K562 (cell line): Measurements from ENCODE around the gene HAGHL. TPM values are rescaled to one million over a fixed set of nuclear protein-coding genes. Genes with fewer than 3 reads are reported as not detected.

Experiments used
- ATAC-seq: fragments of 200-7000 bp; cut with Tn5 transposase; 3 replicates; pipeline ENCODE4 v1.9.1; 2020; ENCODE audit warnings: moderate library complexity
- BruUV-seq: library from RNA; stranded (reverse); fragments of 400-500 nt; replicated peaks from 2 replicates; lab custom pipeline; 2021; lab: Mats Ljungman, UMichigan
- CTCF ChIA-PET: fragments of 300-600 bp; formaldehyde crosslinking; extraction: SDS; loops from one replicate; lab custom pipeline; 2021; ENCODE audit warnings: low intra/inter-chr PET ratio; lab: Yijun Ruan, JAX
- POLR2A ChIA-PET: fragments of 300-600, 350-650 bp; sonication (Branson Sonifier 250); formaldehyde crosslinking; extraction: SDS; loops from one replicate; lab custom pipeline; 2021; ENCODE audit warnings: antibody characterized with exemption, inconsistent platforms; lab: Yijun Ruan, JAX
- DNase-seq, 4 experiments: peaks; one replicate each; pipeline versions ENCODE4 v3.0.0 to v3.0.0-alpha.2; 2011 to 2018; ENCODE audit warnings: low spot score in 3 of 4, mixed read lengths in 3 of 4; ENCODE audit errors: extremely low read depth in 1 of 4
- FAIRE-seq: peaks from 2 replicates; lab custom pipeline; 2011; peaks lifted over from hg19 to GRCh38; lab: Jason Lieb, UNC
- H2AFZ ChIP-seq: 2 replicates; pipeline ENCODE4 v1.6.0; 2011; ENCODE audit warnings: low read depth, low read length, control low read depth, inconsistent platforms
- H3K27ac ChIP-seq: fragments of 200-600 bp; 3 replicates; pipeline ENCODE4 v1.8.0; 2011; ENCODE audit warnings: low read depth, mild to moderate bottlenecking, control low read depth, inconsistent platforms, low read length, moderate library complexity, mixed read lengths; ENCODE audit errors: extremely low read depth
- H3K27me3 ChIP-seq, 2 experiments: fragments of 300-600 bp in 1 of 2; 2 replicates in 1 of 2; 3 replicates in 1 of 2; pipeline versions ENCODE4 v1.6.0 to v1.8.0; 2011; ENCODE audit warnings: inconsistent platforms in 2 of 2, low read length in 2 of 2, mild to moderate bottlenecking in 1 of 2, mixed read lengths in 1 of 2, moderate library complexity in 1 of 2; ENCODE audit not compliant: control insufficient read depth in 2 of 2, insufficient read depth in 2 of 2
- H3K36me3 ChIP-seq: fragments of 300-600 bp; 3 replicates; pipeline ENCODE4 v1.8.0; 2011; ENCODE audit warnings: mild to moderate bottlenecking, low read length, inconsistent platforms; ENCODE audit not compliant: control insufficient read depth, insufficient read depth
- H3K4me1 ChIP-seq, 2 experiments: fragments of 200-600 bp in 1 of 2; replicated peaks in 1 of 2; 2 replicates in 1 of 2; 3 replicates in 1 of 2; pipeline versions ENCODE4 v1.5.1 to v1.8.0; 2011; ENCODE audit warnings: inconsistent platforms in 2 of 2, low read length in 2 of 2, mild to moderate bottlenecking in 1 of 2, mixed read lengths in 1 of 2, moderate library complexity in 1 of 2; ENCODE audit not compliant: control insufficient read depth in 2 of 2, insufficient read depth in 2 of 2
- H3K4me2 ChIP-seq: 2 replicates; pipeline ENCODE4 v1.6.1; 2011; ENCODE audit warnings: low read length, control low read depth, inconsistent platforms, mixed read lengths; ENCODE audit not compliant: insufficient read depth
- H3K4me3 ChIP-seq: fragments of 200-600 bp; sonication (generic), shearing (Covaris generic); 2 replicates; pipeline ENCODE4 v1.5.1; 2016; ENCODE audit warnings: control low read depth, inconsistent platforms
- H3K79me2 ChIP-seq: fragments of 200-600 bp; 3 replicates; pipeline ENCODE4 v1.8.0; 2011; ENCODE audit warnings: low read length, inconsistent platforms; ENCODE audit not compliant: control insufficient read depth, insufficient read depth
- H3K9ac ChIP-seq, 2 experiments: 2 replicates each; pipeline versions ENCODE4 v1.6.0 to v1.6.1; 2011; ENCODE audit warnings: low read depth in 2 of 2, low read length in 2 of 2, control low read depth in 1 of 2, inconsistent platforms in 1 of 2, mild to moderate bottlenecking in 1 of 2, mixed read lengths in 1 of 2; ENCODE audit not compliant: insufficient read depth in 1 of 2
- H3K9me1 ChIP-seq: one replicate; pipeline ENCODE4 v1.6.0; 2011; ENCODE audit warnings: inconsistent platforms, mild to moderate bottlenecking, low read length, moderate library complexity; ENCODE audit not compliant: control insufficient read depth, insufficient read depth
- H3K9me3 ChIP-seq: replicated peaks from 2 replicates; pipeline ENCODE4 v1.5.1; 2011; ENCODE audit warnings: low read depth, low read length, inconsistent platforms; ENCODE audit not compliant: control insufficient read depth, insufficient read depth
- H4K20me1 ChIP-seq: replicated peaks from 2 replicates; pipeline ENCODE4 v1.6.1; 2011; ENCODE audit warnings: low read length, inconsistent platforms, mixed read lengths; ENCODE audit not compliant: control insufficient read depth, insufficient read depth
- E2F4 ChIP-seq: sonication (generic); formaldehyde crosslinking; IDR thresholded peaks from 2 replicates; pipeline ENCODE4 v1.8.0; 2022; ENCODE audit warnings: mild to moderate bottlenecking, low read depth, missing genetic modification reagents
- ETS2 ChIP-seq: IDR thresholded peaks from 2 replicates; pipeline ENCODE4 v1.6.1; 2016; ENCODE audit warnings: borderline replicate concordance, missing genetic modification characterization, mild to moderate bottlenecking, moderate library complexity, missing compliant biosample characterization; ENCODE audit not compliant: poor library complexity, severe bottlenecking
- GTF2E2 ChIP-seq: fragments of 200-800 bp; sonication (Bioruptor generic); IDR thresholded peaks from 2 replicates; pipeline ENCODE4 v1.6.1; 2016; ENCODE audit warnings: missing genetic modification characterization, missing compliant biosample characterization
- KHSRP ChIP-seq: fragments of 450-650 bp; IDR thresholded peaks from 2 replicates; pipeline ENCODE4 v1.6.1; 2017
- NFYB ChIP-seq: IDR thresholded peaks from 2 replicates; pipeline ENCODE4 v1.6.1; 2011; ENCODE audit warnings: mild to moderate bottlenecking, moderate library complexity; ENCODE audit not compliant: insufficient read length; ENCODE audit errors: extremely low read depth
- SREBF2 ChIP-seq: sonication (generic); formaldehyde crosslinking; IDR thresholded peaks from 2 replicates; pipeline ENCODE4 v1.4.0; 2020; ENCODE audit warnings: mild to moderate bottlenecking, missing genetic modification reagents
- TCFL5 ChIP-seq: fragments of 250-450 bp; sonication (Bioruptor Pico); conservative IDR thresholded peaks from 2 replicates; pipeline ENCODE4 v1.6.1; 2021; ENCODE audit warnings: mild to moderate bottlenecking, moderate library complexity, matching md5 sums
- TFAM ChIP-seq: fragments of 250-450 bp; sonication (Bioruptor Pico); conservative IDR thresholded peaks from 2 replicates; pipeline ENCODE4 v1.5.0; 2021; ENCODE audit warnings: mild to moderate bottlenecking, moderate library complexity
- WHSC1 ChIP-seq: IDR thresholded peaks from one replicate; pipeline ENCODE4 v1.6.1; 2012; ENCODE audit warnings: low read length, control low read depth, inconsistent platforms
- YY1 ChIP-seq, 3 experiments: IDR thresholded peaks; 2 replicates each; pipeline ENCODE4 v1.6.1; 2011; ENCODE audit warnings: low read length in 2 of 3, mild to moderate bottlenecking in 2 of 3, moderate library complexity in 2 of 3, borderline replicate concordance in 1 of 3, control low read depth in 1 of 3, low read depth in 1 of 3; ENCODE audit not compliant: insufficient read depth in 3 of 3, insufficient replicate concordance in 2 of 3, control insufficient read depth in 1 of 3, insufficient read length in 1 of 3; ENCODE audit errors: extremely low read depth in 1 of 3
- ZFP1 ChIP-seq: fragments of 450-650 bp; formaldehyde crosslinking; IDR thresholded peaks from 2 replicates; pipeline ENCODE4 v1.4.0; 2020; ENCODE audit warnings: mild to moderate bottlenecking, mixed read lengths
- ZNF133 ChIP-seq: fragments of 250-450 bp; sonication (Bioruptor Pico); IDR thresholded peaks from 2 replicates; pipeline ENCODE4 v1.4.0; 2020; ENCODE audit warnings: mild to moderate bottlenecking
- ZNF134 ChIP-seq: fragments of 250-450 bp; sonication (Bioruptor Pico); conservative IDR thresholded peaks from 2 replicates; pipeline ENCODE4 v1.4.0; 2020
- ZNF668 ChIP-seq: fragments of 250-450 bp; sonication (Bioruptor Pico); IDR thresholded peaks from 2 replicates; pipeline ENCODE4 v1.8.0; 2022; ENCODE audit warnings: mild to moderate bottlenecking, inconsistent platforms
- WGBS: fragments of 100-300 bp; shearing (Covaris generic); methylation state at CpG from one replicate; pipeline ENCODE4 v1.1.6; 2016; ENCODE audit warnings: low coverage, mixed read lengths; ENCODE audit not compliant: insufficient coverage; ENCODE audit errors: missing lambda C conversion rate; 5-methylcytosine and 5-hydroxymethylcytosine counted together
- in situ Hi-C: fragments of 300-500 bp; cut with MboI; formaldehyde crosslinking; loops from 4 replicates; pipeline ENCODE4 v1.15.0; 2018; ENCODE audit warnings: inconsistent platforms, mixed read lengths
- intact Hi-C: fragments of 100-400 bp; cut with micrococcal nuclease; formaldehyde crosslinking; loops from 2 replicates; pipeline ENCODE4 v1.14.2; 2022
- polyA plus RNA-seq, 8 experiments: library from polyadenylated mRNA; depleted of rRNA in 4 of 8; stranded (reverse) in 5 of 8; unstranded in 3 of 8; fragments of >200 nt; fragmentation: Nextera tagmentation in 2 of 8; fragmentation: Illumina TruSeq in 1 of 8; extraction: Ambion mirVana in 2 of 8; extraction: Trizol in 1 of 8; gene quantifications; 2 replicates each; pipeline versions ENCODE4 v1.2.1 to v1.2.3, GENCODE V29; 2011 to 2014; ENCODE audit warnings: inconsistent platforms in 1 of 8, missing spikeins in 1 of 8
- total RNA-seq, 7 experiments: library from RNA; depleted of rRNA in 6 of 7; stranded (reverse); fragments of >200 nt in 6 of 7; fragmentation: Illumina TruSeq in 2 of 7; extraction: Trizol in 2 of 7; gene quantifications; 2 replicates each; pipeline versions ENCODE4 v1.2.1 to v1.2.3, GENCODE V29; 2011 to 2021; ENCODE audit warnings: low replicate concordance in 1 of 7
- TF ChIP-seq, protein P1 (sequence below): sonication (generic); formaldehyde crosslinking; IDR thresholded peaks from 2 replicates; pipeline ENCODE4 v1.8.1; 2023; ENCODE audit warnings: mild to moderate bottlenecking, missing genetic modification reagents

HAGHL gene
- total and polyA plus RNA-seq, 9 of the 15 experiments (the other 6 are each of a cell fraction or from before 2014, with no cell fraction given) = 0.31 to 83.4 (median 20.7) TPM

DNA sequence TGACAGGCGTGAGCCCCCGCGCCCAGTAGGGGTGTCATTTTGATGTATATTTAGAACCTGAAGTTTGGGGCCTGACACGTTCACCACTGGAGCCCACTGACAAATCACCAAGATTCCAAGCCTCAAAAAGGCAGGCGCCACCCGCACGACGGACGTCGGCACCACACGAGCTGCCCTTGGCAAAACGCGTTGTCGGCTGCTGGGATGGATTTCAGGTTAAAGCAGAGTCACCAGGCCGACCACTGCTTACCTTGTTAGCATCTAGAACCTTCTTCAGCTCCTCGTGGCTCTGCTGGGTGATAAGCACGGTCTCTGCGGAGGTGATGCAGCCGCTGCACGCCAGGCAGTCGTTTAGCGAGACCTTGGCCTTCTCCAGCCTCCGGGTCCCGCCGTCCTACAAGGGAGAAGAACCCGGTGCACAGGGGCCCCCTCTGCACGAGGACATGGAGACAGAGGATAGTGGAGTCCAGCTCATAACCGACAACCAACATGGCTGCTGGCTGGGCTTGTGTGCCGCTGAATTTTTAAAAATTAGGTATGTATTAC lies 10.1 kb downstream of the HAGHL start:
- Histone ChIP-seq H3K27me3 (no peaks in the 10 kb centered on the region), H2AFZ (no peak overlapping the region), H3K4me3 (no peak overlapping the region), H3K27ac (peak overlapping the region; percentile 66), H4K20me1 (no peaks in the 10 kb centered on the region; the same call in 1 of the 2 replicates), H3K36me3 (peaks cover 70% of the 10 kb centered on the region; the same call in 2 of the 3 replicates), H3K4me1 (peaks cover 18 to 88% of the 10 kb centered on the region in 2 experiments), H3K79me2 (peaks cover 15% of the 10 kb centered on the region), H3K4me2 (no peak overlapping the region), H3K9me3 (no peaks in the 10 kb centered on the region), H3K9ac (peak overlapping the region in 1 of 2 experiments; percentile 62; a peak in 2 of 4 replicates), H3K9me1 (peaks cover 6% of the 10 kb centered on the region)
- no TSS peak for BruUV-seq
- DNase-seq (no peak), ATAC-seq (no peak), FAIRE-seq (no peak)
- WGBS = 92% methylated on average over 28 of the region's 29 CpGs
- TF ChIP-seq, protein P1, sequence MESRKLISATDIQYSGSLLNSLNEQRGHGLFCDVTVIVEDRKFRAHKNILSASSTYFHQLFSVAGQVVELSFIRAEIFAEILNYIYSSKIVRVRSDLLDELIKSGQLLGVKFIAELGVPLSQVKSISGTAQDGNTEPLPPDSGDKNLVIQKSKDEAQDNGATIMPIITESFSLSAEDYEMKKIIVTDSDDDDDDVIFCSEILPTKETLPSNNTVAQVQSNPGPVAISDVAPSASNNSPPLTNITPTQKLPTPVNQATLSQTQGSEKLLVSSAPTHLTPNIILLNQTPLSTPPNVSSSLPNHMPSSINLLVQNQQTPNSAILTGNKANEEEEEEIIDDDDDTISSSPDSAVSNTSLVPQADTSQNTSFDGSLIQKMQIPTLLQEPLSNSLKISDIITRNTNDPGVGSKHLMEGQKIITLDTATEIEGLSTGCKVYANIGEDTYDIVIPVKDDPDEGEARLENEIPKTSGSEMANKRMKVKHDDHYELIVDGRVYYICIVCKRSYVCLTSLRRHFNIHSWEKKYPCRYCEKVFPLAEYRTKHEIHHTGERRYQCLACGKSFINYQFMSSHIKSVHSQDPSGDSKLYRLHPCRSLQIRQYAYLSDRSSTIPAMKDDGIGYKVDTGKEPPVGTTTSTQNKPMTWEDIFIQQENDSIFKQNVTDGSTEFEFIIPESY = peak; percentile 80
- TF ChIP-seq NFYB (no peak), ETS2 (tag) (no peak), GTF2E2 (tag) (no peak), E2F4 (CRISPR knock-in tag) (no peak), ZNF134 (no peak), KHSRP (no peak), TCFL5 (CRISPR knock-in tag) (no peak), TFAM (no peak), ZNF133 (no peak), YY1 (IDR thresholded peaks at IDR 0.05; ENCODE audit: borderline replicate concordance in 1 of 3, control insufficient read depth in 1 of 3, extremely low read depth in 1 of 3, insufficient read depth in 3 of 3, insufficient read length in 1 of 3, insufficient replicate concordance in 2 of 3, low read depth in 1 of 3, low read length in 2 of 3) (peak in 1 of 3 experiments; percentile 9), SREBF2 (CRISPR knock-in tag) (no peak), WHSC1 (peak; percentile 57), ZNF668 (CRISPR knock-in tag) (no peak), ZFP1 (CRISPR knock-in tag) (no peak)
- ChIA-PET CTCF (no interaction called here), POLR2A (interaction anchor here (0.5 to 3.5 kb wide), 2 partner anchors 13 to 109 kb away, joined by 3 to 25 read pairs; partner anchors contain the start of gene CCDC78)
- intact Hi-C loops = no loop called here
- in situ Hi-C loops = no loop called here
